Astrocyte (in vitro differentiated cells and primary cell): ENCODE results near the gene VASH2. TPM values are rescaled to one million over a fixed set of nuclear protein-coding genes. Genes with fewer than 3 reads are reported as not detected.
A peak's percentile ranks its signal among the peaks of the same experiment; 100 is the strongest.

Experiments used
- DNase-seq: peaks from one replicate; pipeline ENCODE4 v3.0.0-alpha.2; 2010; ENCODE audit warnings: low read depth
- FAIRE-seq: peaks from 2 replicates; lab custom pipeline; 2011; peaks lifted over from hg19 to GRCh38; lab: Jason Lieb, UNC
- H2AFZ ChIP-seq: 2 replicates; pipeline ENCODE4 v1.6.0; 2012; ENCODE audit warnings: low read depth, low read length, inconsistent platforms
- H3K27ac ChIP-seq: 2 replicates; pipeline ENCODE4 v1.5.1; 2011; ENCODE audit warnings: low read depth, low read length, inconsistent platforms
- H3K27me3 ChIP-seq: 2 replicates; pipeline ENCODE4 v1.6.0; 2011; ENCODE audit warnings: low read length, inconsistent platforms; ENCODE audit not compliant: insufficient read depth
- H3K36me3 ChIP-seq: 2 replicates; pipeline ENCODE4 v1.5.1; 2011; ENCODE audit warnings: low read length, inconsistent platforms; ENCODE audit not compliant: insufficient read depth
- H3K4me1 ChIP-seq: 2 replicates; pipeline ENCODE4 v1.5.1; 2011; ENCODE audit warnings: low read length, inconsistent platforms; ENCODE audit not compliant: insufficient read depth
- H3K4me2 ChIP-seq: 2 replicates; pipeline ENCODE4 v1.6.0; 2012; ENCODE audit warnings: low read length, inconsistent platforms
- H3K4me3 ChIP-seq: 2 replicates; pipeline ENCODE4 v1.5.1; 2011; ENCODE audit warnings: low read depth, mild to moderate bottlenecking, low read length, inconsistent platforms; ENCODE audit not compliant: insufficient read depth
- H3K79me2 ChIP-seq: 2 replicates; pipeline ENCODE4 v1.6.0; 2012; ENCODE audit warnings: mild to moderate bottlenecking, low read length, inconsistent platforms; ENCODE audit not compliant: insufficient read depth
- H3K9ac ChIP-seq: 2 replicates; pipeline ENCODE4 v1.6.0; 2012; ENCODE audit warnings: mild to moderate bottlenecking, low read length, inconsistent platforms
- H3K9me3 ChIP-seq: 2 replicates; pipeline ENCODE4 v1.5.1; 2012; ENCODE audit warnings: low read depth, mild to moderate bottlenecking, low read length, inconsistent platforms; ENCODE audit not compliant: insufficient read depth
- H4K20me1 ChIP-seq: 2 replicates; pipeline ENCODE4 v1.6.0; 2012; ENCODE audit warnings: low read length, inconsistent platforms; ENCODE audit not compliant: insufficient read depth
- H3K27ac Mint-ChIP-seq: one replicate; pipeline ENCODE4 v1.8.0; 2021; ENCODE audit warnings: mild to moderate bottlenecking, mixed read lengths; ENCODE audit not compliant: unreplicated experiment
- H3K27me3 Mint-ChIP-seq: one replicate; pipeline ENCODE4 v1.8.0; 2021; ENCODE audit warnings: low read depth, mixed read lengths; ENCODE audit not compliant: unreplicated experiment
- H3K36me3 Mint-ChIP-seq: one replicate; pipeline ENCODE4 v1.8.0; 2021; ENCODE audit warnings: low read depth, mixed read lengths; ENCODE audit not compliant: unreplicated experiment
- H3K4me1 Mint-ChIP-seq: one replicate; pipeline ENCODE4 v1.8.0; 2021; ENCODE audit warnings: low read depth, mixed read lengths; ENCODE audit not compliant: unreplicated experiment
- H3K4me3 Mint-ChIP-seq: one replicate; pipeline ENCODE4 v1.8.0; 2021; ENCODE audit warnings: mild to moderate bottlenecking, moderate library complexity, mixed read lengths; ENCODE audit not compliant: unreplicated experiment
- H3K9me3 Mint-ChIP-seq: one replicate; pipeline ENCODE4 v1.8.0; 2021; ENCODE audit warnings: mild to moderate bottlenecking, mixed read lengths; ENCODE audit not compliant: unreplicated experiment
- CTCF ChIP-seq: IDR thresholded peaks from 2 replicates; pipeline ENCODE4 v1.5.1; 2011; ENCODE audit warnings: low read depth, mild to moderate bottlenecking, inconsistent platforms, low read length, moderate library complexity; ENCODE audit not compliant: insufficient read depth
- EZH2 ChIP-seq: IDR thresholded peaks from 2 replicates; pipeline ENCODE4 v1.6.1; 2012; ENCODE audit warnings: mild to moderate bottlenecking, low read length, inconsistent platforms; ENCODE audit not compliant: insufficient read depth
- total RNA-seq: library from RNA; stranded (reverse); gene quantifications from 2 replicates; pipeline ENCODE4 v1.2.1, GENCODE V29; 2021

VASH2 gene
- total RNA-seq, 1 donor from 2014 or later = 7.1 TPM

DNA sequence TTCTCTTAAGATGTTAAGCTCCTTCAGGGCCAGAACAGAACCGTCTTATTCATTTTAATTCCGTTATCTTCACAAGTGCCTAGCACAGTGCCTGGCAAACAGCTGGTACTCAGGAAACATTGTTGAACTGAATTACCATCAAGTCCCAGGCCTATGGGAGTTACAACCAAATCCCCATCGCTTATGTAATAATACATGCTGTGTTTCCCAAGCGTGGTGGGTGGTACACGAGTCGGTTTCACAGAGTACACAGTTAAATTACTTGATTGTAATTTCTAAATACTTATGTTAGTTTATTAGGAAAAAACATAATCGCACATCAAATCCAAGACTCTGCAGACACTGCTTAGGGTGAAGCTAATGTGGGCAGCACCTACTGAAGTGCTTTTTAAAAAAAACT is 64.3 kb downstream of the VASH2 start:
- no peaks in the 10 kb centered on the region for H3K9me3 ChIP-seq
- DNase-seq = peak; percentile 5
- H4K20me1 ChIP-seq = no peaks in the 10 kb centered on the region
- peak overlapping the region; percentile 99 for H2AFZ ChIP-seq
- no peak overlapping the region for H3K27ac Mint-ChIP-seq
- H3K36me3 Mint-ChIP-seq = no peaks in the 10 kb centered on the region
- peaks cover 7% of the 10 kb centered on the region for H3K4me1 Mint-ChIP-seq
- peak overlapping the region; percentile 99 for H3K4me3 Mint-ChIP-seq
- H3K27me3 Mint-ChIP-seq = no peaks in the 10 kb centered on the region
- FAIRE-seq = no peak
- no peaks in the 10 kb centered on the region for H3K4me1 ChIP-seq
- TF ChIP-seq EZH2 (no peak), CTCF (no peak)
- H3K9me3 Mint-ChIP-seq = no peaks in the 10 kb centered on the region
- H3K79me2 ChIP-seq = peaks cover 49% of the 10 kb centered on the region
- H3K4me2 ChIP-seq = peak overlapping the region; percentile 90
- H3K36me3 ChIP-seq = peaks cover 3% of the 10 kb centered on the region
- H3K27ac ChIP-seq = peak overlapping the region; percentile 89
- peak overlapping the region; percentile 84 for H3K4me3 ChIP-seq
- H3K27me3 ChIP-seq = no peaks in the 10 kb centered on the region
- peak overlapping the region; percentile 92 for H3K9ac ChIP-seq

GRCh38 chr1:213015099-213016050 is 65.0 kb downstream of the VASH2 start, which contains the start of gene ANGEL2:
Gene ANGEL2, minus strand, starts transcription at chr1:213015867. Its CDS starts 196 bp downstream, at chr1:213015671.
- Mint-ChIP-seq H3K4me3 (peak within 1 kb of the TSS; percentile 99), H3K4me1 (peaks cover 7% of the 10 kb centered on the region), H3K27ac (peak within 1 kb of the TSS; percentile 96), H3K36me3 (no peaks in the 10 kb centered on the region), H3K27me3 (no peaks in the 10 kb centered on the region), H3K9me3 (no peaks in the 10 kb centered on the region)
- Histone ChIP-seq H3K9ac (peak within 1 kb of the TSS; percentile 92), H3K4me3 (peak within 1 kb of the TSS; percentile 84), H4K20me1 (no peaks in the 10 kb centered on the region), H3K4me2 (peak within 1 kb of the TSS; percentile 90), H3K79me2 (peaks cover 48% of the 10 kb centered on the region), H3K9me3 (no peaks in the 10 kb centered on the region), H3K27ac (peak within 1 kb of the TSS; percentile 89), H2AFZ (peak within 1 kb of the TSS; percentile 99), H3K4me1 (no peaks in the 10 kb centered on the region), H3K27me3 (no peaks in the 10 kb centered on the region), H3K36me3 (peaks cover 3% of the 10 kb centered on the region)
- TF ChIP-seq CTCF (no peak), EZH2 (no peak)
- FAIRE-seq (peak; percentile 17), DNase-seq (peak; percentile 95)
